GM19043 (cell line): ENCODE measurements around the gene MTNR1A.
"Not testable (repeated sequence)": the region's sequence is repeated elsewhere in the genome, so short reads cannot be mapped to it uniquely, and the experiment has no call there.

Source experiments
- ATAC-seq: cut with Tn5 transposase; IDR thresholded peaks from one replicate; pipeline ENCODE4 v1.9.1; 2021; ENCODE audit warnings: low read depth; ENCODE audit not compliant: unreplicated experiment

The MTNR1A gene

GRCh38 chr4:186566068-186566467 lies 10.7 kb upstream of the MTNR1A start:
- no peak for ATAC-seq

- no peak for ATAC-seq
These were observed 8.4 kb upstream of the MTNR1A start for GRCh38 chr4:186563761-186564160.

- no peak for ATAC-seq
These were observed 6.4 kb upstream of the MTNR1A start for GRCh38 chr4:186561748-186562147.

GRCh38 chr4:186560647-186561046 lies 5.3 kb upstream of the MTNR1A start:
- ATAC-seq = no peak

GRCh38 chr4:186557486-186557885 lies 2.1 kb upstream of the MTNR1A start:
- no peak for ATAC-seq

GRCh38 chr4:186557061-186557460 lies 1.7 kb upstream of the MTNR1A start:
- ATAC-seq = no peak

GRCh38 chr4:186554539-186554913 lies 841 bp downstream of the MTNR1A start:
- no peak for ATAC-seq

- no peak for ATAC-seq
These were observed 1.6 kb downstream of the MTNR1A start for GRCh38 chr4:186553717-186554116.

GRCh38 chr4:186551849-186552248 lies 3.5 kb downstream of the MTNR1A start:
- no peak for ATAC-seq

- no peak for ATAC-seq
These were observed 9.9 kb downstream of the MTNR1A start for GRCh38 chr4:186545436-186545835.

- ATAC-seq = no peak
These were observed 12.2 kb downstream of the MTNR1A start for GRCh38 chr4:186543206-186543605.

GRCh38 chr4:186541801-186542200 lies 13.6 kb downstream of the MTNR1A start:
- ATAC-seq = no peak

GRCh38 chr4:186537843-186538521 lies 17.4 kb downstream of the MTNR1A start:
- ATAC-seq = no peak

- ATAC-seq = no peak
These were observed 19.1 kb downstream of the MTNR1A start for GRCh38 chr4:186536285-186536684.

GRCh38 chr4:186534056-186534455 lies 21.3 kb downstream of the MTNR1A start:
- no peak for ATAC-seq

GRCh38 chr4:186523927-186524326 lies 31.4 kb downstream of the MTNR1A start:
- not testable (repeated sequence) for ATAC-seq

GRCh38 chr4:186516287-186516686 lies 39.1 kb downstream of the MTNR1A start:
- no peak for ATAC-seq

GRCh38 chr4:186514271-186514950 lies 41.0 kb downstream of the MTNR1A start:
- no peak for ATAC-seq

- not testable (repeated sequence) for ATAC-seq
These were observed 50.6 kb downstream of the MTNR1A start for GRCh38 chr4:186504771-186505170.

- ATAC-seq = no peak
These were observed 53.1 kb downstream of the MTNR1A start for GRCh38 chr4:186502231-186502630.

- ATAC-seq = no peak
These were observed 53.8 kb downstream of the MTNR1A start for GRCh38 chr4:186501554-186501953.

GRCh38 chr4:186500721-186501304 lies 54.6 kb downstream of the MTNR1A start:
- ATAC-seq = no peak
